GM19455 (cell line): ENCODE results near the gene RTEL1.

Source experiments
- ATAC-seq: cut with Tn5 transposase; IDR thresholded peaks from one replicate; pipeline ENCODE4 v1.9.1; 2021; ENCODE audit not compliant: unreplicated experiment

The RTEL1 gene

DNA sequence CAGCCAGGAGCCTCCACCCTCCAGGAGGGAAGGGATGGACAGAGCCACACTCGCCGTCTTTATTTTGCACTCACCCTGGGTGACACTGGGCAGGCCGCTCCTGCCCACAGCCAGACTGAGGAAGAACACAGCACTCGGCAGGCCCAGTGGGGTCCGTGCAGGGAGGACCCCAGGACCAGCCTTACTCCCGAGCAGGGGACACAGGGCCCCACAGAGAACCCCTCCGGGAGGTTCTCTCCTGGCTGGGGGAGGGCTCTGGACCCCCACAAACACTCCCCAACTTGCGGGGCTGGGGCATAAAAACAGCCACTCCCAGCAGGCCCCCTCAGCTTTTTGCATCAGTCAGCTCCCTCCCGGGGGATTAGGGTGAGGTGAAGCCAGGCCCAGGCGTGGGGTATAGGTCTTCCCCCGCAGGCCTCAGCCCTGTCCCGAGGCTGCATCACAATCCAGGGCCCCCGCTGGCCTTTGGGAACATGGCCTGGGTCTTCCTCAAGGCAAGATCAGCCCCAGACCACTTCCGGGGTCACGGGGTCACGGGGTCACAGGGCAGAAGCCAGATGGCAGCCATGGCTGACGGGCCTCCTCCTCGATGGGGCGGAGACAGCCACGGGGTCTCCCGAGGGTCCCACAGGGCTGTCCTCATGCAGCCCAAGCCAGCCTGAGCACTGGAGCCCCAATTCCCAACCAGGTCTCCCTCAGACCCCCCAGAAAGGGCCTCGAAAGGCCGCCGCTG, 41.5 kb downstream of the RTEL1 start:
- ATAC-seq = no peak

DNA sequence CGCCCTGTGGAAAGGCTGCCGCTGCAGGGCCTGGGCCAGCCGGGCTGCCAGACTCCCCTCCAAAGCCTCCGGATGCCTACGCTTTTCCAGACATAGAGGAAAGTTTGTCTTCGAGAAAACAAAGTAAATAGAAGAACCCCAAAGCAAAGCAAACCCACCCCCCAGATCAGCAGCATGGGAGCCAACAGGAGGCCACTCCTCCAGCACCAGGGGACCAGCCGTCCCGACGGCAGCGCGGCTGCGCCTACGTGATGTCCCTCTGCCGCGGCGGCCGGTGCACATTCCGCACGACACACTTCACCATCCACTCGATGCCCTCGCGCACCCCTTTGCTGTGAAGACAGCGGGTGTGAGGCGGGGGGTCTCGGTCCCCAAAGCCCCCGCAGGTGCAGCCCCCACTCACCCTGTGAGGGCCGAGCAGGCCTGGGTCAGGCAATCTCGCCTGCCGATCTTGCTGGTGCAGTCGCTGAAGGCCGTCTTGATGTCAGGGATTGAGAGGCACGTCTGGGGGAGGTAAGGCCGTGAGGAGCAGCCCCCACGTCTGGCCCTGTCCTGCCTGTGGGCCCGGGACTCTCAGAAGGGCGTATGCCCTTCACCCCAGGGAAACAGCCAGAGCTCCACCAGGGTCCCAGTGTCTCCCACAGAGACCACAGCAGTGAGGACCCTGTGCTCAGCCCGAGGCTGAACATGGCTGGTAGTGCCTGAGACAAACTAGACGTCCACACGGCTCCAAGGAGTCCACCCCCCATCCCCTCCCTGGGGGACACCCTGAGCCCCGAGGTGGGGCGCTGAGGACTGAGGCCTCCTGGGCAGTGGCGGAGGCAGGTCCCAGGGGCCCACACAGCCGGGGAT, 42.3 kb downstream of the RTEL1 start:
- ATAC-seq = no peak

- ATAC-seq = no peak
Measured at GRCh38 chr20:63701051-63701328, 42.9 kb downstream of the RTEL1 start.

DNA sequence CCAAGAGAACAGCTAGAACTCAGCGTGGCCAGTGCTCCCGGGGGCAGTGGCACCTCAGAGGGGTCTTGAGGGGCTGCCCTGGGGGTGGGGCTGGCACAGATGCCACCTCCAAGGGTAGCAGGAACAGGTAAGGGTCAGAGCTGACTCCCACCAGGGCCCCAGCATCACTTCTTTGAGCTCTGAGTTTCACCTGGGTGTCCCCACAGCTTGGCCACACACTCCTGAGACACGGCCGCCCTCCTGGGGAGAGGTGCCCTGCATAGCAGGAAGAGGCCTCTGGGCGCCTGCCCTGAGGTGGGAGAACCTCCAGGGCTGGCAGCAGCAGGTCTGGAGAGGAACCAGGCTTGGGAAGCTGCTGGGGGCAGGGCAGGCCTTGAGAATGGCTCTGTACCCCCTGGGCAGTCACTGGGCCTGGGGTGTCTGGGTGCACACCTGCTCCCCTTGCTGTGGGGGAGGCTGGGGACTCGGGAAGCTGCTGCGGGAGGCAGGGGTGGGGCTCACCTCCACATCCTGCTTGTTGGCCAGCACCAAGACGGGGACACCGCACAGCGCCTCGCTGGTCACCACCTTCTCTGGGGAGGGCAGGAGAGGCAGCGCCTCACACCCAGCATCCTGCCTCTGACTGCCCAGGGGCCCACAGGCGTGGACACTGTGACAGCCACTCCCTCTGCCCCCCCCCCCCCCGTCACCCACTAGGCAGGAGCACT, 43.4 kb downstream of the RTEL1 start:
- no peak for ATAC-seq

- ATAC-seq = no peak
Measured at GRCh38 chr20:63702036-63702665, 44.0 kb downstream of the RTEL1 start.

- ATAC-seq = no peak
Measured at GRCh38 chr20:63702751-63703470, 44.8 kb downstream of the RTEL1 start.

- ATAC-seq = no peak
Measured at GRCh38 chr20:63703471-63703975, 45.4 kb downstream of the RTEL1 start.

DNA sequence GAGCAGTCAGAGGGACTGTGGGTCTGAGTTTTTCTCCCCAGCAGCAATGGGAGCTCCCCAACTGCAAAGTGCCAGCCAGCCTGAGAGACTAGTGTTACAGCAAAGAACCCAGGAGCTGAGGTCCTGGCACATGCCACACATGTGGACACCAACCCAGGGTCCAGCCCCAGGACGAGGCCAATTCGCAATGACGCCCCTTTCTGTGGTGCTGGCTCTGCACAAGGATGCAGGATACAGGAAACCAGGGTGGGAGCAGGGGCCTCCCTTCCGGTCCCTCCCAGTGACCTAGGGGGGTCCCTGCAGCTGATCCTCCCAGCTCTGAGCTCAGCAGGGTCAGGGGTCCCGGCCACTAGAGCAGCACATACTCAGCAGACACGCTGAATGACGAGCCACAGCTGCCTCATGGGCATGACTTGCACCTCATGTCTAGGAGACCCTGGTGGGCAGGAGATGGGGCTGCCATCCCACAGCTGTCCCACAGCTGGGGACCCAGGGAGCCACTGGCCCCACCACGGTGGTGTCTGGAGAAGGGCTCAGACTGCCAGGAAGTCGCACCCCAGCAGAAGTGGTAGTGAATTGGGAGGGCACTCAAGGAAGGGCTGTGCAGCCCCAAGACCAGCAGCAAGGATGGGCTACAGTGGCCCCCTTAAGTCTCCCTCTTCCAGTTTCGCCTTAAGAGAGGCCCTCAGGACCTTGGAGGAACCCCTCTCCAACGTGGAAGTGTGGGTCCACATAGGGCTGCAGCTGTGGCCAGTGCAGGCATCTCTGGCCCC, 46.0 kb downstream of the RTEL1 start:
- no peak for ATAC-seq

DNA sequence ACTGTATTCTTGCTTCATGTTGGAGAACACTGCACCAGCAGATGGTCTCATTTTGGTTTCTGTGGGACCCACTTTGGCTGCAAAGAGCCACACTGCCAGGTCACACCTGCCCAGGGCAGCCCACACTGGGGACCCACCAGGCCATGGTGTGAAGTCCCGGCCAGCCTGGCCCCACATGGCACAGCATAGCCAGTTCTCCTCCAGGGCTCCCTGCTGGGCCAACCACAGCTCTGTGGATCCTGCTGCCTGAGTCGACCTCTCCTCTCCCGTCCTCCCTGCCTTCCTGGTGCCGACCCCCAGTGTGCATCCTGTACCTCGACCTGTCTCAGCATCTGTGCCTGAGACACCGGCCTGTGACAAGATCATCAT, 46.6 kb downstream of the RTEL1 start:
- no peak for ATAC-seq

DNA sequence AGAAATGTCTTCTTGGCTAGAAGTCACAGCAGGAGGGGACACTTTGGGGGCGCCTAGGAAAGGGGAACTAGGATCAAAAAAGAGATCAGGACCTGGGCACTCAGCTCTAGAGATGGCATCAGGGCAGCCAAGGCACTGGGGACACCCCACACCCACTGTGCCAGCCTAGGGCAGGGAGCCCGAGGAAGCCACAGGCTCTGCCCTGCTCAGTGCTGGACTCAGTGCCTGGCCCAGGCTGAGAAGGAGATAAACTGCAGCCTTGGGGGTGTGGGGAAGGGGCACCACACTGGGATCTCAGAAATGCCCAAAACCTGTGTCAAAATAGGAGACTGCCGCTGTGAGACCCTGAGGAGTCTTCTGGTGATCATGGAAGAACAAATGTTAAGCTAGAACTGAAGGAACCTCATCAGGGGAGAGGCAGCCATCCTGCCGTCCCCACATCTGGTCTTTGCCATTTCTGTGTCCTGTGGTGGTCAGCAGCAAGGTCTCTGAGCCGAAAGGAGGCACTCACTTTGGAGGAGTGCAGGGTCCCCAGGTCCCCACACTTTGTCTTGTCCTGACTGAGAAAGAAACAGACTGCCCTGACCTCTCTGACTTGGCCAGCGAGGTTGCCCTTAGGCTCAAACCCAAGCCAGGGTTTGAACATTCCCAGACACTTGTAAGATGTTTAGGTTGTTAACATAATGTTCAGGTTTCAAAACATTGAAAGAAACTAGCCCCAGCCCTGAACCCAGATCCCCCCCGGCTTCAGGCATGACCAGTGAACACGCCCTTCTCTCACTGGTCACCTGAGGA, 47.3 kb downstream of the RTEL1 start:
- ATAC-seq = no peak

DNA sequence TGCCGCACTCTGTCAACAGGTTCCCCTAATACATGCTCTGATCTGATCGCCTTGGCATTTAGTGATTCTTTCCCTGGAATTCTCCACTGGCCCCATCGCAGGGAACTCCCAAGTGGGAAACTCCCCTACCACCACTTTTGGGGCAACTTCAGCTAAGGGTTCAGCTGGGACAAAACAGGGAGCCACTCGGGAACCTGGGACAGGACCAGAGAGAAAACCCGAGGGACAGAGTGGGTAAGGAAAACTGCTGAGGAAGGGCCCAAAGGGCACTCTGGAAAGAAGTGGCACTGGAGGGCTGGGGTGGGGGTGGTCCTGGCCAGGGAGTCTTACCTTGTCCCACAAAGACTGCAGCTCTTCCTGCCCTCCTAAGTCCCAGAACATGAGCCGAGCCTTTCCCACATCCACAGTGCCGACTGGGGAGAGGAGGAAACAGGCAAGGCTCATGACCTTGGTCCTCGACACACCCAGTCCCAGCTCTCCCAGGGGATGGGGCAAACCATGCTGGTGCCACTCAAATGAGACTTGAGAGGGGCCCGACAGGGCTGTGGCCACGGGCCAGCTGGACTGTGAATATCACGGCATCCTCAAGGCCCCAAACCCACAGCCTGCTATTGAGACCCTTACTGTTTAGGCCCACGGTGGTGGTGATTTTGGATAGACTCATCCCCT, 48.0 kb downstream of the RTEL1 start:
- no peak for ATAC-seq

- peak; percentile 20 for ATAC-seq
Measured at GRCh38 chr20:63706852-63707557, 48.9 kb downstream of the RTEL1 start.

- peak; percentile 55 for ATAC-seq
Measured at GRCh38 chr20:63707558-63708300, 49.6 kb downstream of the RTEL1 start, which contains the start of the genes ARFRP1 and ZGPAT. ARFRP1 (minus strand) TSS chr20:63707976; CDS start chr20:63707091, 885 bp downstream. ZGPAT (plus strand) TSS chr20:63708039; CDS start chr20:63708581, 542 bp downstream.

- ATAC-seq = peak; percentile 20
Measured at GRCh38 chr20:63708301-63709148, 50.4 kb downstream of the RTEL1 start.

GRCh38 chr20:63709149-63709527, 51.0 kb downstream of the RTEL1 start:
- ATAC-seq = no peak

GRCh38 chr20:63711085-63711645, 53.1 kb downstream of the RTEL1 start:
- no peak for ATAC-seq
